Gastroesophageal sphincter (tissue), 4 donors: ENCODE results near the gene HHIP. TPM values are rescaled to one million over a fixed set of nuclear protein-coding genes. Genes with fewer than 3 reads are reported as not detected.

Source experiments
- ATAC-seq: fragments of 150-250 bp; one replicate; pipeline ENCODE4 v1.9.1; 2016; ENCODE audit warnings: mild to moderate bottlenecking, moderate library complexity
- H3K27ac ChIP-seq, 4 donors: fragments of 200-600 bp; sonication (generic) in 3 of 4; 1 replicate in 3 of 4; 2 replicates in 1 of 4; pipeline ENCODE4 v1.5.1; 2016 to 2019
- H3K27me3 ChIP-seq: fragments of 200-600 bp; sonication (generic); one replicate; pipeline ENCODE4 v1.5.1; 2019
- H3K36me3 ChIP-seq, 2 donors: fragments of 200-600 bp; sonication (generic); one replicate each; pipeline ENCODE4 v1.5.1; 2019; ENCODE audit warnings: control low read depth in 1 of 2
- H3K4me1 ChIP-seq, 3 donors: fragments of 200-600 bp; sonication (generic); 1 replicate in 2 of 3; 2 replicates in 1 of 3; pipeline ENCODE4 v1.5.1; 2016 to 2019; ENCODE audit warnings: control low read depth in 2 of 3
- H3K4me3 ChIP-seq, 2 donors: fragments of 200-600 bp; sonication (generic); one replicate each; pipeline ENCODE4 v1.5.1; 2019; ENCODE audit warnings: mild to moderate bottlenecking in 1 of 2, moderate library complexity in 1 of 2
- H3K9me3 ChIP-seq, 3 donors: fragments of 200-600 bp; sonication (generic); one replicate each; pipeline ENCODE4 v1.5.1; 2017 to 2019; ENCODE audit warnings: control low read depth in 2 of 3
- EP300 ChIP-seq: sonication (generic); formaldehyde crosslinking; IDR thresholded peaks from one replicate; pipeline ENCODE4 v1.6.1; 2017; ENCODE audit warnings: antibody characterized with exemption, mild to moderate bottlenecking
- POLR2A ChIP-seq, 2 donors: fragments of 450-650 bp; IDR thresholded peaks; one replicate each; pipeline ENCODE4 v1.6.1; 2017; ENCODE audit warnings: antibody characterized with exemption in 2 of 2, mild to moderate bottlenecking in 2 of 2, moderate library complexity in 1 of 2
- POLR2AphosphoS5 ChIP-seq: sonication (generic); formaldehyde crosslinking; IDR thresholded peaks from one replicate; pipeline ENCODE4 v1.6.1; 2017; ENCODE audit warnings: antibody characterized with exemption
- WGBS, 2 donors: methylation state at CpG; one replicate each; pipeline ENCODE4 v1.1.5; 2018; ENCODE audit warnings: low coverage in 1 of 2; 5-methylcytosine and 5-hydroxymethylcytosine counted together
- total RNA-seq, 4 donors: library from RNA; depleted of rRNA; stranded (reverse); fragments of >200 nt; gene quantifications; one replicate each; pipeline ENCODE4 v1.1.0, GENCODE V29; 2016
- TF ChIP-seq, protein P1 (sequence below), 4 experiments: fragments of 200-600 bp in 2 of 4; fragments of 450-650 bp in 2 of 4; sonication (generic) in 1 of 4; IDR thresholded peaks; one replicate each; pipeline ENCODE4 v1.5.1; 2017 to 2019; ENCODE audit warnings: antibody characterized with exemption in 4 of 4, mild to moderate bottlenecking in 2 of 4, moderate library complexity in 2 of 4

HHIP gene
- total RNA-seq, 4 donors from 2014 or later: 0.10 to 0.54 (median 0.19) TPM; not detected in 1

- Histone ChIP-seq H3K27ac (no peak overlapping the region), H3K9me3 (no peaks in the 10 kb centered on the region), H3K27me3 (no peaks in the 10 kb centered on the region), H3K36me3 (no peaks in the 10 kb centered on the region), H3K4me3 (no peak overlapping the region), H3K4me1 (no peaks in the 10 kb centered on the region)
- ATAC-seq: no peak
- TF ChIP-seq, protein P1, sequence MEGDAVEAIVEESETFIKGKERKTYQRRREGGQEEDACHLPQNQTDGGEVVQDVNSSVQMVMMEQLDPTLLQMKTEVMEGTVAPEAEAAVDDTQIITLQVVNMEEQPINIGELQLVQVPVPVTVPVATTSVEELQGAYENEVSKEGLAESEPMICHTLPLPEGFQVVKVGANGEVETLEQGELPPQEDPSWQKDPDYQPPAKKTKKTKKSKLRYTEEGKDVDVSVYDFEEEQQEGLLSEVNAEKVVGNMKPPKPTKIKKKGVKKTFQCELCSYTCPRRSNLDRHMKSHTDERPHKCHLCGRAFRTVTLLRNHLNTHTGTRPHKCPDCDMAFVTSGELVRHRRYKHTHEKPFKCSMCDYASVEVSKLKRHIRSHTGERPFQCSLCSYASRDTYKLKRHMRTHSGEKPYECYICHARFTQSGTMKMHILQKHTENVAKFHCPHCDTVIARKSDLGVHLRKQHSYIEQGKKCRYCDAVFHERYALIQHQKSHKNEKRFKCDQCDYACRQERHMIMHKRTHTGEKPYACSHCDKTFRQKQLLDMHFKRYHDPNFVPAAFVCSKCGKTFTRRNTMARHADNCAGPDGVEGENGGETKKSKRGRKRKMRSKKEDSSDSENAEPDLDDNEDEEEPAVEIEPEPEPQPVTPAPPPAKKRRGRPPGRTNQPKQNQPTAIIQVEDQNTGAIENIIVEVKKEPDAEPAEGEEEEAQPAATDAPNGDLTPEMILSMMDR (IDR thresholded peaks at IDR 0.05): no peak
- TF ChIP-seq POLR2A (IDR thresholded peaks at IDR 0.05) (no peak), EP300 (no peak)
These were observed 77.5 kb downstream of the HHIP start for GRCh38 chr4:144723471-144723870.

GRCh38 chr4:144729175-144729574 lies 83.2 kb downstream of the HHIP start:
- no peak for TF ChIP-seq EP300
- no peak for TF ChIP-seq POLR2AphosphoS5
- TF ChIP-seq, protein P1 (IDR thresholded peaks at IDR 0.05): no peak
- no peak for TF ChIP-seq POLR2A (IDR thresholded peaks at IDR 0.05)
- H3K4me1 ChIP-seq: no peaks in the 10 kb centered on the region
- H3K9me3 ChIP-seq: no peaks in the 10 kb centered on the region
- no peaks in the 10 kb centered on the region for H3K27me3 ChIP-seq
- ATAC-seq: no peak
- H3K27ac ChIP-seq: no peak overlapping the region
- no peak overlapping the region for H3K4me3 ChIP-seq
- no peaks in the 10 kb centered on the region for H3K36me3 ChIP-seq
- 82 to 83% methylated on average over 2 of the region's 2 CpGs for WGBS, 2 donors

DNA sequence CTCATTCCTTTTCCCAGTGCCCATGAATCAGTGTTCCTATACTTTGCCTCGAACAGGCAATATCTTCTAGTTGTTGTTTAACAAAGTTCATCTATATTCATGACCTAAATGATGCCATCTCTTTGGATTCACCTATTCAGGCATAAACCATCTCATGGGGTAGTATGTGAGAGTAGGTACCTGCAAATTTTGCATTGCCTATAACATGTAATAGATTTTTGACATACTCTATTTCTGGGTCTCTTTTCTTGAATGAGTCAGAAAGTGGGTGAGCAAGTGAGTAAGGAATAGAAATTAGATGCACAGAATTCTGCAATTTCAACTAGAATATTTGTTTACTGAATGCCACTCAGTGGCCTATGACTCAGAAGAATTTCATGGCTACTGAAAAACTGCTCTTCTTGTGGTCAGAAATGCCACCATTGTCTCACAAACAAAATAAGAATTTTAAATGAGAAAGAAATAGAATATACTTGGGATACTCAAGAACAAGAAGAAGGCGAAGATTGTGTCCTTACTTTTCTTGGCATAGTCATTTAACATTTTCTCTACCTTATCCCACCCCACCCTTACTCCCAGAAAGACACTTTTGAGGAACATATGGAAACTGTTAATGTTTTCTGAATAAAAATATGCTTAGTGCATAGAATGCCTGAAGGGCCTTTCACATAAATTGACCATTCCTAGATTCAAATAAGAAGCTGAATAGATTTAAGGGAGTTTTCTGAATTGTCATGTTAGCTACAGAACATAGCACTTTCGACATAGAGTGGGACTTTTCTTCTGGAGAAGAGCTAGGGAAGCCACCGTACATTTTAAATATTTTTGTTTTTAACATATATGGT lies 86.8 kb downstream of the HHIP start:
- TF ChIP-seq EP300: no peak
- TF ChIP-seq, protein P1 (IDR thresholded peaks at IDR 0.05): no peak
- TF ChIP-seq POLR2A (IDR thresholded peaks at IDR 0.05): no peak
- TF ChIP-seq POLR2AphosphoS5: no peak
- WGBS, 2 donors: 62 to 74% methylated on average over 4 of the region's 4 CpGs
- H3K4me3 ChIP-seq: no peak overlapping the region
- H3K9me3 ChIP-seq: no peaks in the 10 kb centered on the region
- H3K27ac ChIP-seq: no peak overlapping the region
- H3K4me1 ChIP-seq: no peaks in the 10 kb centered on the region
- H3K36me3 ChIP-seq: no peaks in the 10 kb centered on the region
- no peaks in the 10 kb centered on the region for H3K27me3 ChIP-seq
- ATAC-seq: no peak

DNA sequence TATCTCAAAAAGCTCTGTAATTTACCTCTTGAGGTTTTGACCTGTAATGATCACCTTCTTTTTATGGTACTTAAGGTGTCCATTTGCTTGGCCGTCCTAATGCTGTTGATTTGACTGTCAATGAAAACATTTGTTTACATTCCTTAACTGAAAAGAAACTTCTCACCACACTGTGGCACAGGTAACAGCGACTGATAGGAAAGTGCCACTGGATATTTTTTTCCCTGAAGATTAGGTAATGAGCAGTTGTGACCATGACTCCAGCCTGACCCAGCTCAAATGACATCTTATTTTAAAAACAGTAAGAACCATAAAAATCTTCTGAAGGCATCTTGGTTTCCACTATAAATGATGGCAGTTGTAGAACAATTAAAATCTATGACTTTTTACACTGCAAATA lies 87.6 kb downstream of the HHIP start:
- ATAC-seq: no peak
- no peaks in the 10 kb centered on the region for H3K27me3 ChIP-seq
- H3K36me3 ChIP-seq: no peaks in the 10 kb centered on the region
- H3K4me1 ChIP-seq: no peaks in the 10 kb centered on the region
- no peak overlapping the region for H3K27ac ChIP-seq
- H3K9me3 ChIP-seq: no peaks in the 10 kb centered on the region
- 87 to 88% methylated on average over 2 of the region's 2 CpGs for WGBS, 2 donors
- no peak for TF ChIP-seq POLR2A (IDR thresholded peaks at IDR 0.05)
- TF ChIP-seq EP300: no peak
- TF ChIP-seq POLR2AphosphoS5: no peak
- TF ChIP-seq, protein P1 (IDR thresholded peaks at IDR 0.05): no peak
- no peak overlapping the region for H3K4me3 ChIP-seq

DNA sequence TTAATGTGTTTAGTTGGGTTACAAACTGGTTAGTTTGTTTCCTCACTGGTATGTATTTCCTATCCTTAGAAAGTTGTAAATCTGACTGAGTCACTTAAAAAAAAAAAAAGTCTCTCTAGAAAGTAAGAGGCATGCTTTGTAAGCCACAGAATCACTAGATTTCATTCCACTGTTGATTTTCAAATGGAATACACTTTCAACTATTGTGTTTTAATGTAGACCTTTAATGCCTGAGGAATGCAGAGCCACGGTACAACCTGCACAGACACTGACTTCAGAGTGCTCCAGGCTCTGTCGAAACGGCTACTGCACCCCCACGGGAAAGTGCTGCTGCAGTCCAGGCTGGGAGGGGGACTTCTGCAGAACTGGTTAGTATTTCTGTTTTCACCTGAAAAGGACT lies 88.6 kb downstream of the HHIP start:
- Histone ChIP-seq H3K27me3 (no peaks in the 10 kb centered on the region), H3K9me3 (no peaks in the 10 kb centered on the region), H3K4me3 (no peak overlapping the region), H3K36me3 (no peaks in the 10 kb centered on the region), H3K27ac (no peak overlapping the region), H3K4me1 (no peaks in the 10 kb centered on the region)
- TF ChIP-seq POLR2AphosphoS5 (no peak), POLR2A (IDR thresholded peaks at IDR 0.05) (no peak), EP300 (no peak)
- TF ChIP-seq, protein P1 (IDR thresholded peaks at IDR 0.05): no peak
- WGBS, 2 donors: 57 to 65% methylated on average over 3 to 4 of the region's 4 CpGs
- ATAC-seq: no peak
